Cardiac muscle cell (in vitro differentiated cells and primary cell): ENCODE measurements around the gene SLCO2A1. TPM values are rescaled to one million over a fixed set of nuclear protein-coding genes. Genes with fewer than 3 reads are reported as not detected.

ENCODE experiments used
- DNase-seq, 2 donors: peaks; one replicate each; pipeline versions ENCODE4 v3.0.0 to v3.0.0-alpha.2; 2010 to 2017; ENCODE audit warnings: low read depth in 1 of 2, low spot score in 1 of 2
- H3K27ac ChIP-seq: fragments of 200-600 bp; sonication (generic); 2 replicates; pipeline ENCODE4 v1.5.1; 2016
- H3K27me3 ChIP-seq: fragments of 200-600 bp; sonication (generic); 2 replicates; pipeline ENCODE4 v1.6.0; 2016; ENCODE audit warnings: control low read depth
- H3K36me3 ChIP-seq: fragments of 200-600 bp; sonication (generic); 2 replicates; pipeline ENCODE4 v1.5.1; 2016; ENCODE audit warnings: control low read depth
- H3K4me1 ChIP-seq: fragments of 200-600 bp; sonication (generic); 2 replicates; pipeline ENCODE4 v1.8.1; 2017; ENCODE audit warnings: low read depth, mild to moderate bottlenecking, mixed run types
- H3K4me3 ChIP-seq: fragments of 200-600 bp; sonication (generic); 2 replicates; pipeline ENCODE4 v1.5.1; 2016; ENCODE audit warnings: mild to moderate bottlenecking
- H3K9me3 ChIP-seq: fragments of 200-600 bp; sonication (generic); 2 replicates; pipeline ENCODE4 v1.5.1; 2017; ENCODE audit warnings: low read depth, mild to moderate bottlenecking, control low read depth
- polyA plus RNA-seq: library from polyadenylated mRNA; unstranded; fragments of >200 nt; fragmentation: Nextera tagmentation; extraction: Ambion mirVana; gene quantifications from 2 replicates; pipeline ENCODE4 v1.2.1, GENCODE V29; 2016
- total RNA-seq: library from RNA; depleted of rRNA; stranded (reverse); fragments of >200 nt; gene quantifications from 2 replicates; pipeline ENCODE4 v1.2.3, GENCODE V29; 2016
- TF ChIP-seq, protein P1 (sequence below): IDR thresholded peaks from 2 replicates; pipeline ENCODE4 v1.5.1; 2012; ENCODE audit warnings: low read depth, mild to moderate bottlenecking, low read length

Gene SLCO2A1
- total and polyA plus RNA-seq, 2 experiments from 2014 or later, result 5.1 to 6.1 TPM

DNA sequence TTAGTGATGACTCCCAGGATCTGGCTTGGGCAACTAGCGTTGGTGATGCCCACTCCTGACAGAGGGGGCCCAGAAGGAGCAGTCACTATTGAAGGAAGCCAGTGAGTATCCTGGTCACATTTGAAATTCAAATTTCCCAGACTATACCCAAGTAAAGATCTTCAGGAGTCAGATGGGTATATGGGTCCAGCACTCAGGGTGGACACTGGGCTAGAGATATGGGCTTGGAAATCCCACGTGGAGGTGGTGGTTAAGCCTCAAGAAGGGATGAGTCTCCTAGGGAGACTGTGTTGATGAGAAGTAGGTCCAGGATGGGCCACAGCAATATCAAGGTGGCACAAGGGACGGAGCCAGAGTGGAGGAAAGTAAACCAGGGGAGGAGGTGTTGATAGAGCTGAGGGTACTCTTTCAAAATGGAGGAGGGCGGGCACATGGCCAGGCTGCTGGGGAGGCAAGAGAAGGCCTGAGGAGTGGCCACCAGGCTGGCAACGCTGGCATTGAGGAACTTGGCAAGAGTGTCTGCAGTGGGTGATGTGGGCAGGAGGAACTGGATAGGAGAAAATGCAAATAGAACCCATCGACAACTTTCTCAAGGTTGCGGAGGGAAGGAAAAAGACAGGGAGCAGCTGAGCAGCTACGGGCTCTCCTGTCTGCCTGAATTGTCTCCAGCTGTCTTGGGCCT lies 3.7 kb upstream of the SLCO2A1 start:
- H3K36me3 ChIP-seq, result no peaks in the 10 kb centered on the region

DNA sequence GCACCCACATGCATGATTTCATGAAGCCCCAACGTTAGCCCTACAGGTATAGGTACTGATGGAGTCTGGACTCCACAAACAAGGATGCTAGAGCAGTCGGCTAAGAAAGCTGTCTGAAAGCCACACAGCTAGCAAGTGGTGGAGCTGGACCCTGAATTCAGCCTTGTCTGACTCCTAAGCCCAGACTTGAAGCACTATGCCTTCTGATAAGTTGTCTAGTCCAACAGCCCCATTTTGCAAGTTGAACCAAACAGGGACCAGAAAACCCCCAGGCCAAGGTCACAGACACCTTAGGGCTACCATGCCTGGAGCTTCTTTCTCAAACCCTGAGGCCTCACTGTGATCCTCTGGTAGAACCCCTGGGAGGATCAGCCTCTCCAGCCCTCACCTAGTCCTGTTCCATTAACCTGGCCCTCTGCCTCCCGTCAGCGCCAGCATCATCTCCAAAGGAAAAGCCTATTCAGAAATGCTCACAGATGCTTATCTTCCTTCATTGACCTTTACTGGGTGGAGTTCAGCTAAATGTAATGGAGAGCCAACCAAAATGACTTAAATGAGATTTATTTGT lies 1.7 kb upstream of the SLCO2A1 start:
- no peak for DNase-seq
- H3K9me3 ChIP-seq, result no peaks in the 10 kb centered on the region
- no peaks in the 10 kb centered on the region for H3K36me3 ChIP-seq
- H3K4me3 ChIP-seq, result no peak overlapping the region
- H3K27ac ChIP-seq, result peak overlapping the region; percentile 5
- peaks cover 18% of the 10 kb centered on the region for H3K27me3 ChIP-seq
- TF ChIP-seq, protein P1, sequence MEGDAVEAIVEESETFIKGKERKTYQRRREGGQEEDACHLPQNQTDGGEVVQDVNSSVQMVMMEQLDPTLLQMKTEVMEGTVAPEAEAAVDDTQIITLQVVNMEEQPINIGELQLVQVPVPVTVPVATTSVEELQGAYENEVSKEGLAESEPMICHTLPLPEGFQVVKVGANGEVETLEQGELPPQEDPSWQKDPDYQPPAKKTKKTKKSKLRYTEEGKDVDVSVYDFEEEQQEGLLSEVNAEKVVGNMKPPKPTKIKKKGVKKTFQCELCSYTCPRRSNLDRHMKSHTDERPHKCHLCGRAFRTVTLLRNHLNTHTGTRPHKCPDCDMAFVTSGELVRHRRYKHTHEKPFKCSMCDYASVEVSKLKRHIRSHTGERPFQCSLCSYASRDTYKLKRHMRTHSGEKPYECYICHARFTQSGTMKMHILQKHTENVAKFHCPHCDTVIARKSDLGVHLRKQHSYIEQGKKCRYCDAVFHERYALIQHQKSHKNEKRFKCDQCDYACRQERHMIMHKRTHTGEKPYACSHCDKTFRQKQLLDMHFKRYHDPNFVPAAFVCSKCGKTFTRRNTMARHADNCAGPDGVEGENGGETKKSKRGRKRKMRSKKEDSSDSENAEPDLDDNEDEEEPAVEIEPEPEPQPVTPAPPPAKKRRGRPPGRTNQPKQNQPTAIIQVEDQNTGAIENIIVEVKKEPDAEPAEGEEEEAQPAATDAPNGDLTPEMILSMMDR, result no peak
- H3K4me1 ChIP-seq, result peaks cover 5% of the 10 kb centered on the region

More for the DNA sequence above, 3.7 kb upstream of the SLCO2A1 start:
- Histone ChIP-seq H3K27me3 (peaks cover 8% of the 10 kb centered on the region), H3K4me3 (no peak overlapping the region), H3K4me1 (peaks cover 5% of the 10 kb centered on the region), H3K27ac (no peak overlapping the region), H3K9me3 (no peaks in the 10 kb centered on the region)
- no peak for DNase-seq
- TF ChIP-seq, protein P1, result no peak

DNA sequence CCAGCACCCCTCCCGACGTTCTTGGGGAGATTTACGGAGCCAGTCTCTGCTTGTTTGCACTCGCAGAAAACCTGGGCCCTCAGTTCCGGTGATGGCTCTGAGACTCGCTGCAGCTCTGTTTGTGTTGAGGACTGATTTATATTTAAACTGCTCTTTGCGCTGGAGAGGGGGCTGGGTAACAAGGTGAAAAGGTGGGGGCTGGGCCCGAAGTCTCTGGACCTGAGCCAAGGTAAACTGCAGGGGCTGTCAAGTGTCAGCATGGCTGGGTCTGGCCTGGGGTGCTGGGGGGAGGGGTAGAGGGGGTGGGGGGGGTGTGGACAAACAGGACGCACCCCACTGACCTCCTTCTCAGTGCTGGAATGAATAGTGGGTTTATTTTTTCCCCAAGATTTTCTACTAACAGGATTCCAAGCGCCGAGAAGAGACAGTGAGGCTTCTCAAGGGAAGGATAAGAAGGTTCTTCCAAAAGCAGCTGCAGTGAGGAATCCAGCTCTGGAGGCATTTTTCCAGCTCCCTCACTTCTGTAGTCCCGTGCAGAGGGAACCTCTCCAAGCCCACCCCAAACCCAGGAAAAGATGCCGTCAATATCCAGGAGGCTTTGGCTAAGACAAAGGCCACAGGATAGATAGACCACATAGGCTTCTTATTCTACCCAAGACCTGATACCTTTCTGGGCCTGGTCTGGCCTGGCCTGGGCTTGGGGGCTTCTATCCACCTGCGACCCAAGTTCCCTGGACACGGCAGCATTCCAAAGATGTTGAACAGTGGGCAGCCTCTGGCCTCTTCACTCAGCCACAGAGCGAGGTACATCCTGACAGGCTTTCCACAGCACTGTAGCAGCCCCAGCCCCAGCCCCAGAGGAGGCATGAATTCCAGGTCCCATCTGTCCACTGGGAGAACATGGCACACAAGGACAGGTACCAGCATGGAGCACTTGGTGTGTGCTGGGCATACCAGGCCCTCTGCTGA lies 938 bp upstream of the SLCO2A1 start:
- Histone ChIP-seq H3K4me1 (peaks cover 5% of the 10 kb centered on the region), H3K9me3 (no peaks in the 10 kb centered on the region), H3K4me3 (peak overlapping the region; percentile 64), H3K27ac (peak overlapping the region; percentile 5), H3K36me3 (no peaks in the 10 kb centered on the region), H3K27me3 (peaks cover 18% of the 10 kb centered on the region)
- TF ChIP-seq, protein P1, result no peak
- peak in 1 of 2 donors; percentile 55 for DNase-seq

DNA sequence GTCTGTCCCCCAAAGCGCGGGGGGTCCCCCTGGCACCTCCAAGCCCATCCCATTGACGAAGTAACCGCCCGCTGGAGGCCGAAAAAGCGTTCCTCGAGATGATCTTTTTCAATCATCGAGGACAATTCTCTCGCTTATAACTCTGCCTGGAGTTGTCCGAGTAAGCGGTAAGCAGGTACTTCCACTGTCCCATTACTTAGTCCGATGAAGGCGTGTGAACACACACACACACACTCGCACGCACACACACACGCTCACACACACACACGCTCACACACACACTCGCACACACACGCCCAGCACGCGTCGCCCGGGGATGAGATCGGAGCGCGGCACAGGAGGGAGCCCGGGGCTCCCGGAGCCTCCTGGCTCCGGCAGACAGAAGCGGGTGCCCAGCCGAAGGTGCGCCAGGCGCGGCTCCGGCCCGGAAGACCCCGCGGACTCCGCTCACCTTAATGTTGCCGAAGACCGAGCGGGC lies 430 bp downstream of the SLCO2A1 start:
- peaks cover 5% of the 10 kb centered on the region for H3K4me1 ChIP-seq
- peaks cover 18% of the 10 kb centered on the region for H3K27me3 ChIP-seq
- TF ChIP-seq, protein P1, result no peak
- H3K9me3 ChIP-seq, result no peaks in the 10 kb centered on the region
- no peak overlapping the region for H3K27ac ChIP-seq
- peak in 1 of 2 donors; percentile 39 for DNase-seq
- no peaks in the 10 kb centered on the region for H3K36me3 ChIP-seq
- H3K4me3 ChIP-seq, result peak overlapping the region; percentile 64

DNA sequence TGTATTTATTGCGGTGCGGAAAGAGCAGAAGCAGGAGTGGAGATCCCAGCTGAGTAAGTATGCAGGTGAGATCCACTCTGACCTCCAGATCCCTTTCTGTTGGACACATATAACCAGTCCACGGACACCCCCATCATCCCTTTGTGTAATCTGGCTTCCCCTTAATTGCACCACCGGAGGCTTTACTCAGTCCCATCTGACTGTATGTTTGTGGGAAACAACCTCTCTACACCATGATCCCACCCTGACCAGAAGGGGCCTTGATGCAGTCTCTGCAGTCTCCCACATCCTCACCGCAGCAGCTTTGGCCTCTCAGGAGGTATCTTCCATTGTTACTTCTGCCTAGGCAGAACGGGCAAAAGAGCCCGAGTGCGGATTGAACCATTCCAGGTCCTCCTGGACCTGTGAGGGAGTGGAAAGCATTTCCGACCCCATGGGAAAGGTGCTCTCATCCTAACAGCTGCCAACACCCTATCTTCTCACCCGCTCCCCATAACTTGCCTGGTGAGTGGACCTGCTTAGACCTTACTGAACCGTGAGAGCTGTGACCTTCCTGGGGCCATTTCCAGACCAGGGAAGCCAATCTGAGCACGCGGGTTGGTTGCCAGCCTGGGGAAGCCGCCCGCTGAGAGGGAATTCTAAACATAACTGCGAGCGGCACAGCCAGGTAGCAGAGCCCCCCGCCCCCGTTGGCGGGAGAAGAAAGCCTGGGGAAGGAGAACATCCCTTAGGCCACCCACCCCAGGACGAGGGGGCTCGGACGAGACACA lies 1.1 kb downstream of the SLCO2A1 start:
- H3K27ac ChIP-seq, result no peak overlapping the region
- peak in 1 of 2 donors; percentile 20 for DNase-seq
- no peaks in the 10 kb centered on the region for H3K36me3 ChIP-seq
- H3K27me3 ChIP-seq, result peaks cover 18% of the 10 kb centered on the region
- H3K9me3 ChIP-seq, result no peaks in the 10 kb centered on the region
- peak overlapping the region; percentile 64 for H3K4me3 ChIP-seq
- peaks cover 5% of the 10 kb centered on the region for H3K4me1 ChIP-seq
- TF ChIP-seq, protein P1, result no peak
